ENCODE measurements around the gene KLB.
"Not testable (repeated sequence)": the region's sequence is repeated elsewhere in the genome, so short reads cannot be mapped to it uniquely, and the experiment has no call there.

Gene KLB

DNA sequence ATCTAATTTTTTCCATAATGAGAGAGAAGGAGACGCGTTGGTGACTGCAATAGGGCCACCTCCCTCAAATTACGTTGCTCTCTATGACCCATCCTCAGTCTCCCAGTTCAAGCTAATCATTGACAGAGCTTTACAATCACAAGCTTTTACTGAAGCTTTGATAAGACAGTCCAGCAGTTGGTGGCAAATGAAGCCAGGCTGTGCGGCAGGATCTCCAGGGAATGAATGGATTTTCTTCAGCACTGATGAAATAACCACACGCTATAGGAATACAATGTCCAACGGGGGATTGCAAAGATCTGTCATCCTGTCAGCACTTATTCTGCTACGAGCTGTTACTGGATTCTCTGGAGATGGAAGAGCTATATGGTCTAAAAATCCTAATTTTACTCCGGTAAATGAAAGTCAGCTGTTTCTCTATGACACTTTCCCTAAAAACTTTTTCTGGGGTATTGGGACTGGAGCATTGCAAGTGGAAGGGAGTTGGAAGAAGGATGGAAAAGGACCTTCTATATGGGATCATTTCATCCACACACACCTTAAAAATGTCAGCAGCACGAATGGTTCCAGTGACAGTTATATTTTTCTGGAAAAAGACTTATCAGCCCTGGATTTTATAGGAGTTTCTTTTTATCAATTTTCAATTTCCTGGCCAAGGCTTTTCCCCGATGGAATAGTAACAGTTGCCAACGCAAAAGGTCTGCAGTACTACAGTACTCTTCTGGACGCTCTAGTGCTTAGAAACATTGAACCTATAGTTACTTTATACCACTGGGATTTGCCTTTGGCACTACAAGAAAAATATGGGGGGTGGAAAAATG, at the start of gene KLB:
TSS of gene KLB (plus strand) at position 168 of the 821 bp plus-strand sequence. CDS start at position 188, 20 bp downstream.
- no peak for DNase-seq (ENCODE audit: low spot score)

DNA sequence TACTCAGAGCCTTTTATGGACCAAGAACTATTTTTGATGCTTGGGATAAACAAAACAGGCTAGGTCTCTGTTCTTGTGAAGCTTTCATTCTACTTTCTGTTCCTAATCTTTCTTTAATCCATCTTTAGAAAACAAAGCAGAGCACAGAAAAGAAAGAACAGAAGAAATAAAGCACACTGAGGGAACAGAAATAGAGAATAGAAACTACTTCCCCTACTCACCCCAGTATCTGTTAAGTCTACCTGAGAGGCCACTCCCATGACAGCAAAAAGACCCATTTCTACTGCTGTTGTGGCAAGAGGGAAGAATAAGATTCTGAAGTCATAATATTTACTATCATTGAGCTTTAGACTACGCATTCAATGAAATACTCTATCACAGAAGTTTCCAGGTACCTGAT, 49.7 kb upstream of the KLB start:
- DNase-seq (ENCODE audit: low spot score): no peak

DNA sequence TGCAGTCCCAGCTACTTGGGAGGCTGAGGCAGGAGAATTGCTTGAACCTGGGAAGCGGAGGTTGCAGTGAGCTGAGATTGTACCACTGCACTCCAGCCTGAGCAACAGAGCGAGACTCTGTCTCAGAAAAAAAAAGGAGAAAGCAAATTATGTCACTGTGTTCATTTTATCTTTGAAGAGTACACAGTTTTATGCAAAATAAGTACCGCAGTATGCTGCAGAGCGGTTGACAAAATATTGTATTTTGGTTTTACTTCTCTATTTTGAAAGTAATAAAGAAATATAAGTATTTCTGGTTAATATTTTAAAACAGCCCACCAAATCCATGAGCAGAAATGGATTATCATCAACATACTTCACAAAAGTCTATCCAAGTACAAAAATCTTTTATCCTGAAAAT, 46.1 kb upstream of the KLB start:
- DNase-seq (ENCODE audit: low spot score): not testable (repeated sequence)

DNA sequence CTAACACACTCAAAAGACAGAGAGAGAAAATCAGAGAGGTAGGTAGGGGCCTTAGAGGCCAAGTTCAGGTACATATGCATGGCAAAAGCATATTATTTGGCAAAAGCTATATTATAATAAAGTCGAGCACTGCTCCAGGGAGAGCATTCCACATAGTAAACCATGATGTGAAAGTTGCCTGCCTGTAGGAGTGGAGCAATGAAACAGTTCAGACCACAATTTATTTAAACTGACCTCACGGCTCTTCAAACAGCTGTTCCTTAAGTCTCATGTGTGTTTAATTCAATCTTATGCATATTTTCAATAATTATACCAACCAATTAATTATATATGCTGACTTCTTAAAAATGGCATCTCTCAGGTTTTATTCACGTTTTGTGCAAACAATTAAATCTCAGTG, 43.9 kb upstream of the KLB start:
- DNase-seq (ENCODE audit: low spot score): peak; percentile 30

DNA sequence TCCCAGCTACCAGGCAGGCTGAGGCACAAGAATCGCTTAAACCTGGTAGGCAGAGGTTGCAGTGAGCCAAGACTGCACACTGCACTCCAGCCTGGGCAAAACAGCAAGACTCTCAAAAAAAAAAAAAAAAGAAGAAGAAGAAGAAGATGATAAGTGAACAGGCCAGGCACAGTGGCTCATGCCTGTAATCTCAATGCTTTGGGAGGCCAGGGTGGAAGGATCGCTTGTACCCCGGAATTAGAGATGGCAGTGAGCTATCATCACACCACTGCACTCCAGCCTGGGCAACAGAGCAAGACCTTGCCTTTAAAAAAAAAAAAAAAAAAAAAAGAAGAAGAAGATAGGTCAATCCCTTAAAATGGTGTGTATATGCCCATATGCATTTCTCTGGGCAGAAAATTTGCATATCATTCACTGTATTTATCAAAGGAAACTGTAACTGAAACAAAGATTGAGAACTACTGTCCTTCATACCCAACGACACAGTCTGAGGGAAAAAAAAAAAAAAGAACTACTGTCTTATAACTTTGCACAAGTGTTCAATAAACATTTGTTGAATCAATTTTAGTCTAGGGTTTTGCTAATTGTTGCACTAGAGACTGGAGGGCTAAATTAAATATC, 42.8 kb upstream of the KLB start:
- no peak for DNase-seq (ENCODE audit: low spot score)

DNA sequence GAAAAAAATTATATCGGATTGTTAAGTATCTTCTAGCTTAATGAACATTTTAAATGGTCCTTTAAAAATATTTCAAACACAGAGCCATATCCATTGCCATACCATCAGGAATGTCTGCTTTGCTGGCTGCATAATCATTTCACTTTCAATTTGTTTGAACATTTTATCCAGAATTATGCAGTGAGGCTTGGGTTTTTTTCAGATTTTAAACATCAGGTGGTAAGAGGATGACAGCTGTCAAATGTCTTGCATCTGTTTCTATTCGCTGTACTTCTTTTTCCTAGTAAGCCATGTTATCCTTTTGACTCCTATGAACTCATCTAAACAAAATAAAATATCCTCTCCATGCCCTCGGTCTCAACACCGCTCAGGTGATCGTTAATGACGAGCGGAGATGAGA, 41.4 kb upstream of the KLB start:
- DNase-seq (ENCODE audit: low spot score): no peak

DNA sequence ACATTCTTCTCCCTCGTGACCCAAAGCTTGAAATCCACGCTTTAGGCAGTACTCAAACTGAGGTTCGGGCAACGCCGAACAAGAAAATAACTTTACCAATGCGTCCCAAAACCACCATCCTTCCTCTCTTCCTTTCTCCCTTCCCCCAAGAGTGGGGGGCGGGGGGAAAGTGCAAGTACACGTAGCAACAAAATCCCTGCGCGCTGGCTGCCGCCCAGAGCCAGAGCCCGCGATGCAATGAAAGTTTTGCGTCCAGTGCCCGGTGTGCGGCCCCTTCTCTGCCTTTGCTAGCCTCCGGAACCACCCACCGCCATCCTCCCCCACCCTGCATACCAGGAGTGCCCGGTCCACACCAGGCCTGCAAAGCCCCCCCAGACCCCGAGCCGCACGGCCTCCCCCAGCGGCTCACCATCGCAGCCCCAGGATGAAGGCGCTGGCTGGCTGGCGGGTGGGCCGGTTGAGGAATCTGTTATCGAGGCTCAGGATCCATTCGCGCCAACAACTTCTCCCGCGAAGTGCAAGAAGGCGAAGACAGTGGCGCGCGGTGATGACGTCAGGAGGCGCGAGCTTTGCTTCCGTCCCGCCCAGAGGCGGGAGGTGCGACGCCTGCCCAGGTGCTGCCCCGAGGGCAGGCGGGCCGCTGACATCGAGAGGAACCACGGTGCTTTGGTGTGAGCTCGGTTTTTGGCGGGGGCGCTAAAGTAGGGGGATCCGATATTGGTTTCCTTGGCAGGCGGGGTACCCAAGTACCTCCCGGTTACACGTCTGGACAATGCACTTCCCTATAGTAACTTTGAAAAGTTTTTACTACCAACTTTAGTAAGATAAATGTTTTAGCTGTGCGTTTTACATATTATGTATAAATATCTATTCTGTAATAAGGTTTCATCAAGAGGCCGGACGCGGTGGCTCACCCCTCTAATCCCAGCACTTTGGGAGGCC, 40.6 kb upstream of the KLB start, which contains the start of gene RFC1:
TSS of gene RFC1 (minus strand) at position 533 of the 942 bp plus-strand sequence. CDS start at position 412, 121 bp downstream.
- peak; percentile 89 for DNase-seq (ENCODE audit: low spot score)

DNA sequence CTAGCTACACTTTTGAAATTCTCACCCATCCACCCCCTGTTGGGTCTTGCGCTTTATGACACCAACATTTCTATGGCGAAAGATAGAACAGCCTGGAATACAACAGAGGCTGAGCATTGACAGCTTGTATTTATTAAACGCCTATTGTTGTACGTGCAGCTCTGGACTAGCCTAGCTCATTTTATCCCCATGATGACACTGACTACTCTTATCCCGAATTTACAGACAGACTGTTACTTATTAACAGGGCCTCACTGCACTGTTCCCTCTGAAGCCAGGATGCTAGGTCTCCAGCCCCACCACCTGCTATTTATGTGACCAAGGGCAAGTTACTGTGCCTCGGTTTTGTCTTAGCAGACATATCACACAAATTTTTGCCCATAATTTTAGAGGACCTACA, 39.6 kb upstream of the KLB start:
- DNase-seq (ENCODE audit: low spot score): no peak

DNA sequence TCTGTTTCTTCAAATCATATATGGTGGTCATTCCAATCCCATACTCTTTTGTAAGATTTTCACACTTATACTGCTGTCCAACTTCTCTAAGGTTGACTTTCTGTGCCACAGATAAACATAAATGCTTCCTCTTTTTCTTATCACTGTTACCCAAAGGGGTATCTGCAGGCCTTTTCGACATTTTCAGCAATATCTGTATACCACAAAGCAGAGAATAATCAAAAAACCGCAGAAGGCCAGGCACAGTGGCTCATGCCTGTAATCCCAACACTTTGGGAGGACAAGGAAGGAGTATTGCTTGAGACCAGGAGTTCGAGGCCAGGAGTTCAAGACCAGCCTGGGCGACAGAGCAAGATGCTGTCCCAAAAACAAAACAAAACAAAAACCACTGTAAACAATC, 37.4 kb upstream of the KLB start:
- no peak for DNase-seq (ENCODE audit: low spot score)

DNA sequence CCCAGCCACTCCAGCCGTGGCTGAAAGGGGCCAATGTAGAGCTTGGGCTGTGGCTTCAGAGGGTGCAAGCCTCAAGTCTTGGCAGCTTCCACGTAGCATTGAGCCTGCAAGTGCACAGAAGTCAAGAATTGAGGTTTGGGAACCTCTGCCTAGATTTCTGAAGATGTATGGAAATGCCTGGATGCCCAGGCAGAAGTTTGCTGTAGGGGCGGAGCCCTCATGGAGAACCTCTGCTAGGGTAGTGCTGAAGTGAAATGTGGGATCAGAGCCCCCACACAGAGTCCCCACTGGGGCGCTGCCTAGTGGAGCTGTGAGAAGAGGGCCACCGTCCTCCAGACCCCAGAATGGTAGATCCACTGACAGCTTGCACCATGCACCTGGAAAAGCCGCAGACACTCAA, 35.5 kb upstream of the KLB start:
- not testable (repeated sequence) for DNase-seq (ENCODE audit: low spot score)

DNA sequence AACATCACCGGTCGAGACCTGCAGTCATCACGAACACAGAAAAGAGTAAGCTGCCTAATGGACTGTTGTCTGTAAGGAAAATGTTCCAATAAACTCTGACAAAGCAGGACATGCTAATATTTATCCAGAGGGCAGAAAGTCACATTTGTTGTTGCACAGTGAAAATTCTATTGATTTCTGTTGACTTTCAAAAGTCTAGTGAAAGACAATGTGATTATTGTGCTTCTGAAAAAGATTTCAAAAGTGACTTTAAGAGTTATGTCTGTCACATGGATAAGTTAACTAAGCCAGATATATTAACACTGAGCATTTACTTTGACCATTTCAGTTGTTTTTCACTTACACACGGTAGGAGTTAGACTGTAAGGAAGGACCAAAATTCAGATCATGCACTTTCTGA, 31.3 kb upstream of the KLB start:
- DNase-seq (ENCODE audit: low spot score): no peak

DNA sequence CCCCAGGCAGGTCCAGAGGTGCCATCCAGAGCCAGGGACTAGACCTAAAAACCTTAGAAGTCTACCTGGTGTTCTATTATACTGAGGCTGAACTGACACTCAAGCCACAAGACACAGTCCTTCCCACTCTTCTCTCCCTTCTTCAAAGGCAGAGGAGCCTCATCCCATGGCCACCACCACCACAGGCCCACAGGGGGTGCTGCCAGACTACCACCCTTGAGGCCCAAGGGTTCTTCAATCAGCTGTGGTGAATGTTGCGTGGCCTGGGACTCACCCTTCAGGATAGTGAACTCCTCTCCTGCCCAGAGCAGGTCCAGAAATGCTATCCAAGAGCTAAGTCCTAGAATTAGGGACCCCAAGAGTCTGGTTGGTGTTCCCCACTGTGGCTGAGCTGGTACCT, 23.0 kb upstream of the KLB start:
- DNase-seq (ENCODE audit: low spot score): no peak

DNA sequence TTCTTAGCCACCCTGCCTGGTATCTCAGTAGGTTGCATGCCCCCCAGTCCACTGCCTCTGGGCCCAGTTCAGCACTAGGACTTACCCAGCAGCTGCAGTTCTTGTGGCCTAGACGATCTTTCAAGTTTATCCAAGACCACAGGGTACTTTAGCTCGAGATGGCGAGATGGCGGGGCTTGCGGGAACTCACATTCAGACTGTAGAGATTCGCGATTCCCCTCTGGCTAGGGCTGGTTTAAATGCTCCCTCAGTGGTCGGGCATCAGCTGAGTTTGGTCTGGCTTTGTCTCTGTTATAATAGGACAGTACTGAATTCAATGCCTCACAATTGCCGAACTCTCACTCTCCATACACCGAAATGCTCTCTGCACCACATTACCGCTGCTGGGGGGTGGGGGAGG, 22.2 kb upstream of the KLB start:
- DNase-seq (ENCODE audit: low spot score): no peak

DNA sequence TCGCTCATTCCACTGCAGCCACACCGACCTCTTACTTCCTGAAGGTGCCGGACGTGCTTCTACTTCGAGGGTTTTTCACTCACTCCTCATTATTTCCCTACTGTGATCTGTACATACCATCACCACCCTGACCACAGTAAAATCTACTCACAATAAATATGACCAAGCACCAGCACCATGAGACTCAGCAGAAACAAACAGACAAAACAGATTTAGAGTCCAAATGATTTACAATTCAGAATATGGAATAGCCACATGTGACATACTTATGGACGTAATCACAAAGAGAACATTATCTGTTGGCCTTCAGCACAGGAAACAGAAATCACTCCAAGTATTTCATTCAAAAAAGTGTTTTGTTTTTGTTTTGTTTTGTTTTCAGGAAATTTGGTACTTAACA, 16.1 kb upstream of the KLB start:
- no peak for DNase-seq (ENCODE audit: low spot score)

DNA sequence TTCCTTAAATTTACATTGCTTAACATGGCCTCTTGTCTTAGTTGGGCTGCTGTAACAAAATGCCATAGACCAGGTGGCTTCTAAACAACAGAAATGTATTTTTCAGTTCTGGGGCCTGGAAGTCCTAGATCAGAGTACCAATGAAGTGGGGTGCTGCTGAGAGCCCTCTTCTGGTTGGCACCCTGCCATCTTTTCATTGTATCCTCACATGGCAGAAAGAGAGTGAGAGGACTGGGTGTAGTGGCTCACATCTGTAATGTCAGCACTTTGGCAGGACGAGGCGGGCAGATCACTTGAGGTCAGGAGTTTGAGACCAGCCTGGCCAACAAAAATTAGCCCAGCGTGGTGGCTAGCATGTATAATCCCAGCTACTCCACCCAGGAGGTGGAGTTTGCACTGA, 12.0 kb upstream of the KLB start:
- no peak for DNase-seq (ENCODE audit: low spot score)

DNA sequence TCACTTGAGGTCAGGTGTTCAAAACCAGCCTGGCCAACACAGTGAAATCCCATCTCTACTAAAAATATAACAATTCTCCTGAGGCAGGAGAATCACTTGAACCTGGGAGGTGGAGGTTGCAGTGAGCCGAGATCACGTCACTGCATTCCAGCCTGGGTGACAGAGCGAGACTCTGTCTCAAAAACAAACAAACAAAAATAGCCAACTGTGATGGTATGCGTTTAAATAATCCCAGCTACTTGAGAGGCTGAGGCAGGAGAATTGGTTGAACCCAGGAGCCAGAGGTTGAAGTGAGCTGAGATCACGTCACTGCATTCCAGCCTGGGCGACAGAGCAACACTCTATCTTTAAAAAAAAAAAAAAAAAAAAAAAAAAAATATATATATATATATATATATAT, 5.1 kb upstream of the KLB start:
- DNase-seq (ENCODE audit: low spot score): not testable (repeated sequence)

DNA sequence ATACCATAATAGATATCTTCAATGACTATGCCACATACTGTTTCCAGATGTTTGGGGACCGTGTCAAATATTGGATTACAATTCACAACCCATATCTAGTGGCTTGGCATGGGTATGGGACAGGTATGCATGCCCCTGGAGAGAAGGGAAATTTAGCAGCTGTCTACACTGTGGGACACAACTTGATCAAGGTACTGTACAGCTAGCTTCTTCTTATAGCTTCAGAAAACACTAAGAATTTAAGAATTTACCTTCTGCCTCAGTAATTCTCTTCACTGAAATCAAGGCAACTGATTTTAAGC, 805 bp downstream of the KLB start:
- DNase-seq (ENCODE audit: low spot score): no peak

DNA sequence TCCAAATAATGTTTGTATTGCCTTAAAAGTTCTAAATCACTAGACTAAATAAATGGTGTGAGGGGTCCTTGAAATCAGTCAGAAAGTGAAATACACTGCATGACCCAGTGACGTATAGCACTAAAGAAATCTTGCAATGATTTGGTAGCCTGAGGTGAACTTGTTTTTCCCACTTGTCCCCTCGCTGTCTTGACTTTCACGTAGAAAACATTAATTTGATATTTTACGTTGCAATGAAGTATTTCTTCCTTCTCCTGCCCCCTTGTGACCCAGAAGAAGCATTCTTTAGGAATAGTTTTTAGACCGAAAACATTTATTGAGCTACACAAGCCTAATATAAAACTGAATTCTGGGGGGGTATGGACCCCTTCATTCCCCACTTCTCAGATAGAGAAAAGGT, 3.7 kb downstream of the KLB start:
- DNase-seq (ENCODE audit: low spot score): no peak

DNA sequence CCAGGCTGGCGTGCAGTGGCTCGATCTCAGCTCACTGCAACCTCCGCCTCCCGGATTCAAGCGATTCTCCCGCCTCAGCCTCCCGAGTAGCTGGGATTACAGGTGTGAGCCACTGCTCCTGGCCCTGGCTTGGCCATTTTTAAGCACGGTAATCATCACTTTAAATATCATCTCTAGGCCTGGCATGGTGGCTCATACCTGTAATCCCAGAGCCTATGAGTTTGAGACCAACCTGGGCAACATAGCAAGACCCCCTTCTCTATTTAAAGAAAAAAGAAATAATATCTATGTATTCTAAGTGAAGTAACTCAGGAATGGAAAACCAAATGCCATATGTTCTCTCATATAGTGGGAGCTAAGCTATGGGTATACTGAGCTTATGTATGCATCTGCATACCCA, 4.8 kb downstream of the KLB start:
- DNase-seq (ENCODE audit: low spot score): not testable (repeated sequence)

DNA sequence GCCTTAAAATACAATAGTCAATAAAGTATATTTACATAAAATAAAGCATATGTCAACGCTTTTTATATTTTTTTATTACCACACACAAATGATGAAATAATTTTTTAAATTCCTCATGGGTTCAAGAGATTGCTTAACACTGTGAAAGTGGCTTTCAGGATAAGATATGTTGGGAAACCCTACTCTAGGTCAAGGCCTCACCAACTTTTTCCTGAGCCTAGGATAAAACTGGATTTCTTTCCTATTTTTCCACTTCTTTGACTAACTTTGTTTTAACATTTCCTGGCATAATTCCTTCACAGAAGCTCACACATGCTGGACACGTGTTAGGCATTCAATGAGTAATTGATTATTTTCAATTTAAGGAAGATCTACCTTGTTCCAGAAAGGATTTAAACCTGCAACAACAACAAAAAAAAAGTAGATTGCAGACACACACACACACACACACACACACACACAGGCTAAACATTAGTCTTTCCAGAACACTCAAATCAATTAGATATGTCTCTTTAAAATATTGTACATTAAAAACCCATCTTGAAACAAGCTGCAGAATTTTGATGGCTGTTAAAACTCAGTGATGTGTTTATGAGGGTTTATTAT, 9.1 kb downstream of the KLB start:
- no peak for DNase-seq (ENCODE audit: low spot score)

DNA sequence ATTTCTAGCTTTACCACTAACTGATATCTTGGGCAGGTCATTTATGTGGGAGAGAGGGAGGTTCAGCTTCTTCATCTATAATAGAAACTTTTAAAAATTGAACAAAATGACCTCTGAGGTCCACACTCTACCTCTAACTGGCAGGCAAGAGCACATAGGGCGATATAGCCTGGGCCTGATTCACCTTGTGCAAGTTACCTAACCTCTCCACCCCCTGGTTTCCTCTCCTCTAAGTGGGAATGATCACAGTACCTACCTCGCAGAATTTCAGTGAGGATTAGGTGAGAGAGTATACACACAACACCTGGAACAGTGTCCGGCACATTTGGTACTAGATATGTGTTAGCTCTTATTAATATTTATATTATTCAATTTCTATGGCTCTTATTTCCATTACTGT, 15.5 kb downstream of the KLB start:
- no peak for DNase-seq (ENCODE audit: low spot score)

DNA sequence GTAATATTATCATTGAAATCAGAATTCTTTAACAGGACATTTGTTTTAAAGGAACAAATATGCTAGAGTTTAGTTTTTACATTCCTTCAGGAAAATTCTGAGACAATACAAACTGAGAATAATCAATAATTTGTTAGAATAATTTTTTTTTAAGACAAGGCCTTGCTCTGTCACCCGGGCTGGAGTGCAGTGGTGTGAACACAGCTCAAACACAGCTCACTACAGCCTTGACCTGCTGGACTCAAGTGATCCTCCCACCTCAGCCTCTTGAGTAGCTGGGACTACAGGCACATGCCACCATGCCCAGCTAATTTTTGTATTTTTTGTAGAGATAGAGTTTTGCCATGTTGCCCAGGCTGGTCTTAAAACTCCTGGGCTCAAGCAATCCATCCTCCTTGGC, 18.6 kb downstream of the KLB start:
- not testable (repeated sequence) for DNase-seq (ENCODE audit: low spot score)
